Right lobe of liver (tissue), 6 donors: ENCODE data around the gene ACSF2. TPM values are rescaled to one million over a fixed set of nuclear protein-coding genes. Genes with fewer than 3 reads are reported as not detected.
"Not testable (repeated sequence)": the region's sequence is repeated elsewhere in the genome, so short reads cannot be mapped to it uniquely, and the experiment has no call there.

ENCODE experiments used
- ATAC-seq, 4 donors: fragments of 200-7000 bp; cut with Tn5 transposase; one replicate each; pipeline ENCODE4 v1.9.1; 2020; ENCODE audit warnings: mild to moderate bottlenecking in 4 of 4, moderate library complexity in 4 of 4
- DNase-seq, 3 donors: peaks; one replicate each; pipeline ENCODE4 v3.0.0-alpha.2; 2020
- H3K27ac ChIP-seq, 3 donors: fragments of 200-600 bp; one replicate each; pipeline ENCODE4 v1.8.0; 2022
- H3K27me3 ChIP-seq, 2 donors: fragments of 200-600 bp; one replicate each; pipeline ENCODE4 v1.8.0; 2022
- H3K36me3 ChIP-seq, 4 donors: fragments of 200-600 bp; sonication (generic) in 1 of 4; one replicate each; pipeline versions ENCODE4 v1.5.1 to v1.8.0; 2017 to 2022; ENCODE audit warnings: control low read depth in 1 of 4
- H3K4me1 ChIP-seq, 4 donors: fragments of 200-600 bp; sonication (generic) in 1 of 4; one replicate each; pipeline versions ENCODE4 v1.5.1 to v1.8.0; 2017 to 2022; ENCODE audit warnings: control low read depth in 1 of 4
- H3K4me3 ChIP-seq, 3 donors: fragments of 200-600 bp; one replicate each; pipeline ENCODE4 v1.8.0; 2022
- H3K9me3 ChIP-seq, 4 donors: fragments of 200-600 bp; sonication (generic) in 1 of 4; one replicate each; pipeline versions ENCODE4 v1.5.1 to v1.8.0; 2017 to 2022; ENCODE audit warnings: control low read depth in 1 of 4
- CTCF ChIP-seq, 4 donors: fragments of 200-600 bp in 3 of 4; fragments of 450-650 bp in 1 of 4; IDR thresholded peaks; one replicate each; pipeline versions ENCODE4 v1.5.1 to v1.8.0; 2016 to 2022; ENCODE audit warnings: antibody characterized with exemption in 4 of 4, mild to moderate bottlenecking in 2 of 4
- POLR2A ChIP-seq: fragments of 450-650 bp; IDR thresholded peaks from one replicate; pipeline ENCODE4 v1.6.1; 2017; ENCODE audit warnings: antibody characterized with exemption, mild to moderate bottlenecking
- WGBS: methylation state at CpG from one replicate; pipeline ENCODE4 v1.1.6; 2018; ENCODE audit warnings: low coverage, low lambda C conversion rate; ENCODE audit not compliant: insufficient coverage; ENCODE audit errors: missing lambda C conversion rate; 5-methylcytosine and 5-hydroxymethylcytosine counted together
- intact Hi-C, 2 donors: fragments of 100-400 bp; cut with DNase I; formaldehyde crosslinking; loops; one replicate each; pipeline versions ENCODE4 v1.11.2 to v1.14.1; 2022
- total RNA-seq, 6 experiments: library from RNA; depleted of rRNA in 2 of 6; stranded (reverse); fragments of >200 nt in 2 of 6; fragmentation: NEBNext Ultra II Directional in 3 of 6; extraction: Animal tissue kit (Norgen Biotek cat#: 25700) in 3 of 6; gene quantifications; one replicate each; pipeline versions ENCODE4 v1.1.0 to v1.2.4, GENCODE V29; 2016 to 2023
- donor health status: DM: no; HTN: yes; CAD: no.
- donor health status: DM: no; HTN: no; CAD: no.
- donor health status: DM: no; HTN: no; CAD: no.
- donor health status: DM: no; HTN: yes; CAD: no.
- donor health status: DM: no; HTN: yes; CAD: no.

Gene ACSF2
- total RNA-seq, 6 experiments from 2014 or later: 25.1 to 60.9 (median 36.9) TPM

- no peak overlapping the region for H3K27ac ChIP-seq
- H3K9me3 ChIP-seq: no peaks in the 10 kb centered on the region
- no peaks in the 10 kb centered on the region for H3K27me3 ChIP-seq
- WGBS: 0% methylated on average over 1 of the region's 9 CpGs
- no peak for TF ChIP-seq POLR2A
- TF ChIP-seq CTCF (IDR thresholded peaks at IDR 0.05): no peak
- H3K36me3 ChIP-seq: no peaks in the 10 kb centered on the region
- DNase-seq (no peak), ATAC-seq (no peak)
- peaks cover 0 to 55% (median 22%) of the 10 kb centered on the region in 4 donors for H3K4me1 ChIP-seq
- intact Hi-C loops: no loop called here
- no peak overlapping the region for H3K4me3 ChIP-seq
These were observed 1.6 kb upstream of the ACSF2 start for GRCh38 chr17:50424246-50424995.

GRCh38 chr17:50424996-50425681, 879 bp upstream of the ACSF2 start:
- TF ChIP-seq POLR2A: no peak
- no peak for TF ChIP-seq CTCF (IDR thresholded peaks at IDR 0.05)
- peaks cover 0 to 57% (median 24%) of the 10 kb centered on the region in 4 donors for H3K4me1 ChIP-seq
- peak overlapping the region in 2 of 3 donors; percentile 62 to 71 for H3K27ac ChIP-seq
- peak in 1 of 3 donors; percentile 27 for DNase-seq
- intact Hi-C loops: loop anchor here in 1 of 2 donors (5.0 kb wide), 1 partner anchor 52 kb away; the partner anchor contains the start of gene RSAD1
- no peaks in the 10 kb centered on the region for H3K9me3 ChIP-seq
- no peaks in the 10 kb centered on the region for H3K27me3 ChIP-seq
- ATAC-seq: no peak
- WGBS: no CpG with 5 or more reads among the region's 8 CpGs
- peak overlapping the region; percentile 71 to 87 (median 78) for H3K4me3 ChIP-seq
- H3K36me3 ChIP-seq: no peaks in the 10 kb centered on the region

- ATAC-seq: no peak
- intact Hi-C loops: loop anchor here in 1 of 2 donors (5.0 kb wide), 1 partner anchor 51 kb away; the partner anchor contains the start of gene RSAD1
- TF ChIP-seq CTCF (IDR thresholded peaks at IDR 0.05) (no peak), POLR2A (no peak)
- H3K36me3 ChIP-seq: no peaks in the 10 kb centered on the region
- no peak for DNase-seq
- no peaks in the 10 kb centered on the region for H3K9me3 ChIP-seq
- WGBS: 0% methylated on average over 2 of the region's 7 CpGs
- H3K27me3 ChIP-seq: no peaks in the 10 kb centered on the region
- peak overlapping the region; percentile 62 to 71 (median 62) for H3K27ac ChIP-seq
- H3K4me1 ChIP-seq: peaks cover 0 to 44% (median 18%) of the 10 kb centered on the region in 4 donors
- peak overlapping the region; percentile 71 to 87 (median 78) for H3K4me3 ChIP-seq
These were observed 409 bp downstream of the ACSF2 start for GRCh38 chr17:50426472-50426782.

GRCh38 chr17:50426814-50427787, 1.1 kb downstream of the ACSF2 start:
- Histone ChIP-seq H3K4me1 (peaks cover 0 to 37% (median 18%) of the 10 kb centered on the region in 4 donors), H3K9me3 (no peaks in the 10 kb centered on the region), H3K27ac (peak overlapping the region; percentile 62 to 71 (median 62)), H3K27me3 (no peaks in the 10 kb centered on the region), H3K4me3 (peak overlapping the region; percentile 71 to 87 (median 78)), H3K36me3 (no peaks in the 10 kb centered on the region)
- intact Hi-C loops: loop anchor here in 1 of 2 donors (5.0 kb wide), 1 partner anchor 50 kb away; the partner anchor contains the start of gene RSAD1
- TF ChIP-seq POLR2A: peak; percentile 16
- TF ChIP-seq CTCF (IDR thresholded peaks at IDR 0.05): peak in 3 of 4 donors; percentile 15 to 22 (median 19)
- ATAC-seq (peak; percentile 28 to 50 (median 41)), DNase-seq (peak in 1 of 3 donors; percentile 26)
- WGBS: 11% methylated on average over 4 of the region's 4 CpGs

GRCh38 chr17:50428126-50428525, 2.1 kb downstream of the ACSF2 start:
- not testable (repeated sequence) for DNase-seq, H3K9me3 ChIP-seq, ATAC-seq, H3K36me3 ChIP-seq, H3K4me3 ChIP-seq, H3K27me3 ChIP-seq
- intact Hi-C loops: loop anchor here in 1 of 2 donors (5.0 kb wide), 1 partner anchor 49 kb away; the partner anchor contains the start of gene RSAD1
- WGBS: 72% methylated on average over 6 of the region's 6 CpGs
- peak overlapping the region in 2 of 3 donors; percentile 62 to 71 for H3K27ac ChIP-seq
- peaks cover 0 to 36% (median 17%) of the 10 kb centered on the region in 4 donors for H3K4me1 ChIP-seq
